GM13976 (cell line): Measurements from ENCODE around the gene PPM1G.

ENCODE experiments used
- DNase-seq: peaks from one replicate; pipeline ENCODE4 v3.0.0; 2012; ENCODE audit warnings: low spot score
- in situ Hi-C: fragments of 300-500 bp; cut with MboI; formaldehyde crosslinking; loops from one replicate; pipeline ENCODE4 v1.12.0; 2022; ENCODE audit warnings: low sequenced_read_pairs, mixed read lengths, inconsistent platforms; ENCODE audit not compliant: unreplicated experiment
- TF ChIP-seq, protein P1 (sequence below): IDR thresholded peaks from 2 replicates; pipeline ENCODE4 v1.5.1; 2012; ENCODE audit warnings: borderline replicate concordance, mild to moderate bottlenecking; ENCODE audit not compliant: insufficient read depth; ENCODE audit errors: extremely low read depth, missing control alignments, control extremely low read depth

The PPM1G gene

GRCh38 chr2:27445155-27445554, 35.8 kb upstream of the PPM1G start:
- TF ChIP-seq, protein P1, sequence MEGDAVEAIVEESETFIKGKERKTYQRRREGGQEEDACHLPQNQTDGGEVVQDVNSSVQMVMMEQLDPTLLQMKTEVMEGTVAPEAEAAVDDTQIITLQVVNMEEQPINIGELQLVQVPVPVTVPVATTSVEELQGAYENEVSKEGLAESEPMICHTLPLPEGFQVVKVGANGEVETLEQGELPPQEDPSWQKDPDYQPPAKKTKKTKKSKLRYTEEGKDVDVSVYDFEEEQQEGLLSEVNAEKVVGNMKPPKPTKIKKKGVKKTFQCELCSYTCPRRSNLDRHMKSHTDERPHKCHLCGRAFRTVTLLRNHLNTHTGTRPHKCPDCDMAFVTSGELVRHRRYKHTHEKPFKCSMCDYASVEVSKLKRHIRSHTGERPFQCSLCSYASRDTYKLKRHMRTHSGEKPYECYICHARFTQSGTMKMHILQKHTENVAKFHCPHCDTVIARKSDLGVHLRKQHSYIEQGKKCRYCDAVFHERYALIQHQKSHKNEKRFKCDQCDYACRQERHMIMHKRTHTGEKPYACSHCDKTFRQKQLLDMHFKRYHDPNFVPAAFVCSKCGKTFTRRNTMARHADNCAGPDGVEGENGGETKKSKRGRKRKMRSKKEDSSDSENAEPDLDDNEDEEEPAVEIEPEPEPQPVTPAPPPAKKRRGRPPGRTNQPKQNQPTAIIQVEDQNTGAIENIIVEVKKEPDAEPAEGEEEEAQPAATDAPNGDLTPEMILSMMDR = no peak
- no peak for DNase-seq
- in situ Hi-C loops = no loop called here

- TF ChIP-seq, protein P1 = no peak
- in situ Hi-C loops = no loop called here
- DNase-seq = peak; percentile 37
These were observed 33.5 kb upstream of the PPM1G start for GRCh38 chr2:27442920-27443282.

- TF ChIP-seq, protein P1 = peak; percentile 20
- peak; percentile 76 for DNase-seq
- in situ Hi-C loops = no loop called here
These were observed 32.8 kb upstream of the PPM1G start, which contains the start of gene KRTCAP3 for GRCh38 chr2:27441958-27442919. KRTCAP3 (plus strand) TSS chr2:27442381; CDS start chr2:27442413, 32 bp downstream.

- in situ Hi-C loops = no loop called here
- TF ChIP-seq, protein P1 = no peak
- no peak for DNase-seq
These were observed 32.0 kb upstream of the PPM1G start for GRCh38 chr2:27441226-27441926.

GRCh38 chr2:27435628-27436027, 26.2 kb upstream of the PPM1G start:
- no peak for DNase-seq
- TF ChIP-seq, protein P1 = no peak
- in situ Hi-C loops = no loop called here

GRCh38 chr2:27431395-27431794, 22.0 kb upstream of the PPM1G start:
- TF ChIP-seq, protein P1 = no peak
- no peak for DNase-seq
- in situ Hi-C loops = no loop called here
